Liver (tissue), 9 donors: ENCODE measurements around the gene ATP10A. TPM values are rescaled to one million over a fixed set of nuclear protein-coding genes. Genes with fewer than 3 reads are reported as not detected.

ENCODE experiments used
- DNase-seq: peaks from one replicate; pipeline ENCODE4 v3.0.0-alpha.2; 2017; ENCODE audit warnings: low spot score
- H3K27ac ChIP-seq, 2 donors: one replicate each; pipeline ENCODE4 v1.7.0; 2013; ENCODE audit warnings: inconsistent platforms in 2 of 2, low read length in 2 of 2, control low read depth in 1 of 2, low read depth in 1 of 2, mild to moderate bottlenecking in 1 of 2
- H3K27me3 ChIP-seq, 4 donors: one replicate each; pipeline versions ENCODE4 v1.6.1 to v1.7.0; 2013; ENCODE audit warnings: low read length in 3 of 4, inconsistent platforms in 1 of 4, mild to moderate bottlenecking in 1 of 4, moderate library complexity in 1 of 4; ENCODE audit not compliant: control insufficient read depth in 4 of 4, insufficient read depth in 4 of 4
- H3K36me3 ChIP-seq, 4 donors: one replicate each; pipeline versions ENCODE4 v1.6.1 to v1.7.0; 2013; ENCODE audit warnings: low read length in 3 of 4, mild to moderate bottlenecking in 3 of 4, low read depth in 1 of 4, moderate library complexity in 1 of 4; ENCODE audit not compliant: control insufficient read depth in 4 of 4, insufficient read depth in 3 of 4
- H3K4me1 ChIP-seq, 4 donors: one replicate each; pipeline versions ENCODE4 v1.6.1 to v1.7.0; 2013; ENCODE audit warnings: low read length in 3 of 4, mild to moderate bottlenecking in 3 of 4, moderate library complexity in 1 of 4; ENCODE audit not compliant: control insufficient read depth in 4 of 4, insufficient read depth in 4 of 4
- H3K4me3 ChIP-seq, 3 donors: one replicate each; pipeline versions ENCODE4 v1.6.1 to v1.7.0; 2013; ENCODE audit warnings: low read length in 3 of 3, control low read depth in 1 of 3, low read depth in 1 of 3, mild to moderate bottlenecking in 1 of 3
- H3K9ac ChIP-seq, 2 donors: one replicate each; pipeline ENCODE4 v1.7.0; 2013; ENCODE audit warnings: low read length in 2 of 2, mild to moderate bottlenecking in 2 of 2, moderate library complexity in 2 of 2, control low read depth in 1 of 2, low read depth in 1 of 2
- H3K9me3 ChIP-seq, 4 donors: one replicate each; pipeline versions ENCODE4 v1.6.1 to v1.7.0; 2013; ENCODE audit warnings: low read length in 3 of 4; ENCODE audit not compliant: control insufficient read depth in 4 of 4
- ATF3 ChIP-seq: IDR thresholded peaks from 2 replicates; pipeline ENCODE4 v1.6.1; 2016; ENCODE audit warnings: antibody characterized with exemption
- EGR1 ChIP-seq, 2 donors: IDR thresholded peaks; 2 replicates each; pipeline ENCODE4 v1.6.1; 2016 to 2018; ENCODE audit warnings: antibody characterized with exemption in 2 of 2, low read depth in 2 of 2
- FOXA1 ChIP-seq: IDR thresholded peaks from 2 replicates; pipeline ENCODE4 v1.6.1; 2016; ENCODE audit warnings: antibody characterized with exemption
- GABPA ChIP-seq, 2 donors: IDR thresholded peaks in 1 of 2; conservative IDR thresholded peaks in 1 of 2; 2 replicates each; pipeline ENCODE4 v1.6.1; 2016; ENCODE audit warnings: antibody characterized with exemption in 2 of 2, mild to moderate bottlenecking in 1 of 2, moderate library complexity in 1 of 2
- NR2F2 ChIP-seq: IDR thresholded peaks from 2 replicates; pipeline ENCODE4 v1.6.1; 2016; ENCODE audit warnings: antibody characterized with exemption
- RAD21 ChIP-seq, 2 donors: IDR thresholded peaks; 2 replicates each; pipeline ENCODE4 v1.6.1; 2016; ENCODE audit warnings: antibody characterized with exemption in 2 of 2, mild to moderate bottlenecking in 2 of 2
- TAF1 ChIP-seq: conservative IDR thresholded peaks from 2 replicates; pipeline ENCODE4 v1.6.1; 2016; ENCODE audit warnings: antibody characterized with exemption, mild to moderate bottlenecking
- YY1 ChIP-seq: IDR thresholded peaks from 2 replicates; pipeline ENCODE4 v1.6.1; 2016; ENCODE audit warnings: antibody characterized with exemption, mild to moderate bottlenecking
- WGBS: extraction: QIAGEN DNeasy Blood & Tissue Kit; methylation state at CpG from one replicate; pipeline ENCODE4 v1.1.7; 2013; 5-methylcytosine and 5-hydroxymethylcytosine counted together
- polyA plus RNA-seq, 2 donors: library from polyadenylated mRNA; stranded (reverse) in 1 of 2; unstranded in 1 of 2; fragments of 200-250 nt in 1 of 2; fragments of >200 nt in 1 of 2; fragmentation: Nextera tagmentation in 1 of 2; extraction: Ambion mirVana in 1 of 2; gene quantifications; one replicate each; pipeline versions ENCODE4 v1.2.1 to v1.2.3, GENCODE V29; 2013 to 2015
- total RNA-seq, 2 donors: library from RNA; depleted of rRNA; stranded (reverse); fragments of >200 nt; gene quantifications; one replicate each; pipeline ENCODE4 v1.2.3, GENCODE V29; 2014
- TF ChIP-seq, protein P1 (sequence below): fragments of 150-350 bp; IDR thresholded peaks from 2 replicates; pipeline ENCODE4 v1.5.1; 2017; ENCODE audit warnings: improper control_type of control experiment, low read depth, low read length; ENCODE audit not compliant: missing input control
- TF ChIP-seq, protein P2 (sequence below): IDR thresholded peaks from 2 replicates; pipeline ENCODE4 v1.6.1; 2016; ENCODE audit warnings: antibody characterized with exemption
- donor health status: healthy.
- donor health status: healthy.
- donor health status: healthy.
- donor health status: healthy.
- donor health status: healthy.

ATP10A gene
- total and polyA plus RNA-seq, 4 donors = 0.22 to 1.8 (median 0.39) TPM

DNA sequence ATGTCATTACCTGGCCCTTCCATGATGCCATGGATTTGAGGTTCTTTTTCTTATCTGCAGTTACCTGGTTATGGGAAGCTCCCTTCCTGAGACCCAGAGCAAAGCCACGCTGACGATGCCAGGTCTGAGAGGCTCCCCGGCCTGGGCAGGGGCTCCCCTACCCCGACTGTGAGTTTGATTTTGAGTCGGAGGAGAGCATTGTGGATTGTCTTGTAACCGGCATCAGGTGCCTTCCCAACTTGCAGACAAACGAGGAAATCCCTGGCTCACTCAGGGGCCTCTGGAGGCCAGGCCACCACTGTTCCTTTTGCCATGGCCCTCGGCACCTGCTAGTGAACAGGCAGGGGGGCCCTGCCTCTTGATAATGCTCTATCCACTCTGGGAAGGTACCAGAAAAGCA is 151.4 kb downstream of the ATP10A start (continued):
- TF ChIP-seq, protein P1, sequence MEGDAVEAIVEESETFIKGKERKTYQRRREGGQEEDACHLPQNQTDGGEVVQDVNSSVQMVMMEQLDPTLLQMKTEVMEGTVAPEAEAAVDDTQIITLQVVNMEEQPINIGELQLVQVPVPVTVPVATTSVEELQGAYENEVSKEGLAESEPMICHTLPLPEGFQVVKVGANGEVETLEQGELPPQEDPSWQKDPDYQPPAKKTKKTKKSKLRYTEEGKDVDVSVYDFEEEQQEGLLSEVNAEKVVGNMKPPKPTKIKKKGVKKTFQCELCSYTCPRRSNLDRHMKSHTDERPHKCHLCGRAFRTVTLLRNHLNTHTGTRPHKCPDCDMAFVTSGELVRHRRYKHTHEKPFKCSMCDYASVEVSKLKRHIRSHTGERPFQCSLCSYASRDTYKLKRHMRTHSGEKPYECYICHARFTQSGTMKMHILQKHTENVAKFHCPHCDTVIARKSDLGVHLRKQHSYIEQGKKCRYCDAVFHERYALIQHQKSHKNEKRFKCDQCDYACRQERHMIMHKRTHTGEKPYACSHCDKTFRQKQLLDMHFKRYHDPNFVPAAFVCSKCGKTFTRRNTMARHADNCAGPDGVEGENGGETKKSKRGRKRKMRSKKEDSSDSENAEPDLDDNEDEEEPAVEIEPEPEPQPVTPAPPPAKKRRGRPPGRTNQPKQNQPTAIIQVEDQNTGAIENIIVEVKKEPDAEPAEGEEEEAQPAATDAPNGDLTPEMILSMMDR = no peak
- no peak for TF ChIP-seq EGR1 (IDR thresholded peaks at IDR 0.05; ENCODE audit: low read depth in 2 of 2)

- Histone ChIP-seq H3K4me1 (no peaks in the 10 kb centered on the region), H3K27me3 (peaks cover 0 to 4% (median 0%) of the 10 kb centered on the region in 4 donors), H3K9me3 (no peaks in the 10 kb centered on the region), H3K4me3 (no peak overlapping the region), H3K27ac (no peak overlapping the region), H3K36me3 (no peaks in the 10 kb centered on the region), H3K9ac (no peak overlapping the region)
- TF ChIP-seq, protein P1 = no peak
- TF ChIP-seq FOXA1 (no peak), GABPA (IDR thresholded peaks at IDR 0.05 in 1 of 2, conservative IDR thresholded peaks at IDR 0.05 in 1 of 2) (no peak), EGR1 (IDR thresholded peaks at IDR 0.05; ENCODE audit: low read depth in 2 of 2) (no peak), YY1 (no peak), TAF1 (no peak), ATF3 (no peak), RAD21 (IDR thresholded peaks at IDR 0.05) (no peak), NR2F2 (no peak)
- TF ChIP-seq, protein P2, sequence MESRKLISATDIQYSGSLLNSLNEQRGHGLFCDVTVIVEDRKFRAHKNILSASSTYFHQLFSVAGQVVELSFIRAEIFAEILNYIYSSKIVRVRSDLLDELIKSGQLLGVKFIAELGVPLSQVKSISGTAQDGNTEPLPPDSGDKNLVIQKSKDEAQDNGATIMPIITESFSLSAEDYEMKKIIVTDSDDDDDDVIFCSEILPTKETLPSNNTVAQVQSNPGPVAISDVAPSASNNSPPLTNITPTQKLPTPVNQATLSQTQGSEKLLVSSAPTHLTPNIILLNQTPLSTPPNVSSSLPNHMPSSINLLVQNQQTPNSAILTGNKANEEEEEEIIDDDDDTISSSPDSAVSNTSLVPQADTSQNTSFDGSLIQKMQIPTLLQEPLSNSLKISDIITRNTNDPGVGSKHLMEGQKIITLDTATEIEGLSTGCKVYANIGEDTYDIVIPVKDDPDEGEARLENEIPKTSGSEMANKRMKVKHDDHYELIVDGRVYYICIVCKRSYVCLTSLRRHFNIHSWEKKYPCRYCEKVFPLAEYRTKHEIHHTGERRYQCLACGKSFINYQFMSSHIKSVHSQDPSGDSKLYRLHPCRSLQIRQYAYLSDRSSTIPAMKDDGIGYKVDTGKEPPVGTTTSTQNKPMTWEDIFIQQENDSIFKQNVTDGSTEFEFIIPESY = no peak
- WGBS = 74% methylated on average over 9 of the region's 9 CpGs
- DNase-seq = no peak
Measured at GRCh38 chr15:25711164-25711563, 152.0 kb downstream of the ATP10A start.

GRCh38 chr15:25710184-25710583 is 152.9 kb downstream of the ATP10A start:
- Histone ChIP-seq H3K4me3 (no peak overlapping the region), H3K9me3 (no peaks in the 10 kb centered on the region), H3K36me3 (no peaks in the 10 kb centered on the region), H3K9ac (no peak overlapping the region), H3K27ac (no peak overlapping the region), H3K4me1 (no peaks in the 10 kb centered on the region), H3K27me3 (peaks cover 0 to 4% (median 0%) of the 10 kb centered on the region in 4 donors)
- TF ChIP-seq YY1 = no peak
- TF ChIP-seq RAD21 (IDR thresholded peaks at IDR 0.05) = peak; percentile 56 to 73
- TF ChIP-seq, protein P1 = peak; percentile 53
- peak; percentile 64 for DNase-seq
- WGBS = 31% methylated on average over 10 of the region's 10 CpGs
